HG03039 (cell line): ENCODE results near the gene PTPRD.
"Not testable (repeated sequence)": the region's sequence is repeated elsewhere in the genome, so short reads cannot be mapped to it uniquely, and the experiment has no call there.

Source experiments
- ATAC-seq: cut with Tn5 transposase; IDR thresholded peaks from one replicate; pipeline ENCODE4 v1.9.1; 2021; ENCODE audit warnings: mild to moderate bottlenecking, moderate library complexity; ENCODE audit not compliant: unreplicated experiment

Gene PTPRD

DNA sequence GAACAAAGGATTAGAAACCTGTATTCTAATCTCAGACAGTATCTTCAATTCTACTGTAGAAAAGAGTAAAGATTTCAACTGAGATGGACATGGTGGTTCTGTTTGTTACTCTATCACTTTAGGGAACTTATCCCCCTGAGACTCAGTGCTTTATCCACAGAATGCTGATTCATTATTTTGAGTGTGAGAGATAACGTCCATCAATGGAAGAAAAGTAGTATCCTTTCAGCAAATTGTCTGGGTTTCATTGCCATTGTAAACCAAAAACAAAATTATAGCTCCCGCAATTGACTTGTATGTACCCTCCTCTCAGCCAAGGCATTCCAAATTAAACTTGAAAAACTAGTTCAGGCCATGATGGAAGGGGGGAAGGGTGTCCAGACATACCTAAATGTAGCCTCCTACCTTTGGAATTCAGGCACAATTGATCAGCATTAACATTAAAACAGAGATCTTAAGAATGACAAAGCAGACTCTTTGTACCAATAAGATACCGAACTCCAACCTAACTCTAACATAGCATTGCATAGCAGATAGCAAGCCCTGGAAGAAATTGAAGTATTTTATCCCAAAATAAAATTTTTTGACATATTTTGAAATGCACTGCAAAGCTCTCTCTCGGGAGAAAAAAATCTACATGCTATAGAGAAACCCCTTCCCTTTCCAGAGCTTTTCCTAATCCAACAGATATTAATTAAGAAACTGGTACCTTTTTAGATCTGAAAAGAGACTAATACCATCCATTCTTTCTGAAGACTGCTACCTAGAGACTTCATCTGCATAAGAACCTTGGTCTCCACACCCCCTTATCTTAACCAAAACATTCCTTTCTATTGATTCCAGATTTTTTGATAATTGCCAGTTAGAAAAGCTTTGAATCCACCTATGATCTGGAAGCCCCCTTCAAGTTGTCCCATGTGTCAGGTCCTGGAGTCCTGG lies 1055.7 kb downstream of the PTPRD start:
- no peak for ATAC-seq

DNA sequence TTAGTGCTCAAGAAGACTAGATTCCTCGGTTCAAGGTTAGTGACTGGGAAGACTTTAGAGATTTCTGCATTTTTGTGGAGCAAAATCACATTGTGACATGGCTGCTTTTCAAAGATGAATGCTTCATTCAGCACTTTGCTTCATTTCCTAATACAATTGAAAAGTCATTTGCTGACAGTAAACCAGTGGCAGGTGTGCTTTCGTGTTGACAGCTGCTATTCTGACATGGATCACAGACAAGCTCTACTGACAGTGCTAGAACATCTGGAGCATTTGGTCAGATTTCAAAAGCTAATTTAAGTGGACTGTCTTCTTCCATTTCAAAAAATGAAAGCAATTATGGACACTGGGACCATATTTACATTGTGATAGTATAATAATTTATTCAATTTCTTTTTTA lies 1060.1 kb downstream of the PTPRD start:
- ATAC-seq: no peak

DNA sequence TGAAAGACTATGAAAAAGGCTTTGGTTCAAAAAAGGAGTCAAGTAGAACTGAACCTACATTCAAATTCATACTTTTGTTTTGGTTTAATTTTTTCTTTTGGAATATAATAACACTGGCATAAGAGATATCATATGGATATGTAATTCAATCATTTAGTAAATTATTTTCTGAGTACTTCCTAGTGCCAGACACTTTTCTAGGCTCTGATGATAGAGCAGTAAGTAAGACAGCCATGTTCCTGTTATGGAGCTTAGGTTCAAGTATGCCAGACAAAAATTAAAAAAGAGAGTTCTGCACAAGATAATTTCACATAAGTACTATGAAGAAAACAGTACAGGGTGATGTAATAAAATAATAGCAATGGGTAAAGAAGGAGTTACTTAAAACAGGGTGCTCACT lies 1074.0 kb downstream of the PTPRD start:
- no peak for ATAC-seq

DNA sequence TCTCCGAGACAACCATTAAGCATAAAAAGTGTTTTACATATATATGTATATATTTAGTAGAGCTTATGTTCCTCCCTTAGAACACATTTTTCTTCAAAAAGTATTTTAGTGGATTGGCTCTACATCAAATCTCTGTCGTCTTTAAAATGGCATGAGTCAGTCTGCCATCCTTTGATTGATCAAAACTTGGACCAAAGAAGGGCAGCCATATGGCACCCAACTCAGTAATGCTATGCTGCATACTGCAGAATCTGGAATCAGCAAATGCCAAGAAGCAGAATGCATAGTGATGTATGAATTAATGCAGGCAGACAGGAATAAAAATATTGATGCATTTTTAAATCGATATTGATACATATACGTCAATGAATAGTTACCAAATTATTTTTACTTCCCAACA lies 1074.4 kb downstream of the PTPRD start:
- ATAC-seq: no peak

DNA sequence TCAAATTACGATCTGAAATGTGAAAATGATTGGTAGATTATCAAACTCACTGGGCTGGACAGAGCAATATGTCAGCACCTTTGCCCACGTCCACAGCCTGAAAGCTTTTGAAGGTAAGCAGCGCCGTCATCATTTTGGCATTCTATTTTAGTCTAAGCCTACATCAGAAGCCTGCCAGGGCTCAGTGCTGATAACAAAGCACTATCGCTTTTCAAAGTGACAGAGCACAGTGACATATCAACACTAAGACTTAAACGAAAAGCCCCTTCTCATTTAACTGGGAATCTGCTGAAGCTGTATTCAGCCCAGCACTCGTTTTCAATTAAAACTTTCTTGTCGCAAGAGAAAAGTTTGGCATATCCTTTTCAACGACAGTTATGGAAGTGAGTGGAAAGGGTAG lies 1076.3 kb downstream of the PTPRD start:
- ATAC-seq: no peak

DNA sequence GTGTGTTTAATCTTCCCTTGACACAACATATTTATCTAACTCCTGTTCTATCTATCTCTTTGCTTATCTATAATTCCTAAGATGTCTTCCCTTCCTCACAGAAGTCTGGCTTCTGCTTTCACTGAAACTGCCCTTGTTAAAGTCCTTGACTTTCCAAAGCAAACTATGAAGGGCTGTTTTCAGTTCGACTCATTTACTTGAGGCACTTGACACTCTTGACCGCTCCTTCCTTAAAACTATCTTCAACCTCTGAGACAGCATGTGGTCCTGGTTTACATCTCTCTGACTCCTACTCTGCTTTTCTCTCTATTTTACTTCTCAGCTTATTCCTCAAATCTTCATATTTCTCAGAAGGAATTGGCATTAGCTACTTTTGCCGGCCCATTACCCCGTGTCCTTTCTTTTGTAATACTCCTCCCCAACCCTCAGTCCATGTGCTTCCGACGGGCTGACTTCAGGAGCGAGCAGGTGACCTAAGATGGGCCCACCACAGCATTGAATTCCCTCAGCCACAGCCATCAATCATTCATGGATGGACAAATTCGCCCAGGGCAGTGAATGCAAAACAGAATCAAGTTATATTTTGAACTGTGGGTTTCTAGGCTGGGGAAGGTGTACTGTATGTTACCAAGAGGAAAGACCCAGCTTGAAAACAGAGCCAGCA lies 1089.2 kb downstream of the PTPRD start:
- ATAC-seq: no peak

DNA sequence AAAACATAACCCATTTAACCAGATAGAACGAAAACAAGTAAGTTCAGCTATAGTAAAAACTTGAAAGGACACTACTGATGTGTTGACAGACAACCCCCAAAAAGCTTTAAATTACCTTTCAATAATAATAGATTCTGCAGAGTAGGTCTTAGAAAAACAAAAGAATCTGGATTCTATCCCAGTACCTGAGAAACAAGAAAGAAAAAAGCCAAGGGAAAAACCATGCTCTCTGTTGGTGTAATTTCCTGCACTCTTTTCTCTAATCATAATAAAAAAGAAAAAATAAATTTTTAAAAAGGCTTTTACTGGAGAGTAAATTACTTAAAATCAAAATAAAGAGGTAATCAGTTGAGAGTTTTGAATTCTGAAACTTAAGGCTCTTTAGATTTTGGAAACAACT lies 1090.4 kb downstream of the PTPRD start:
- no peak for ATAC-seq

DNA sequence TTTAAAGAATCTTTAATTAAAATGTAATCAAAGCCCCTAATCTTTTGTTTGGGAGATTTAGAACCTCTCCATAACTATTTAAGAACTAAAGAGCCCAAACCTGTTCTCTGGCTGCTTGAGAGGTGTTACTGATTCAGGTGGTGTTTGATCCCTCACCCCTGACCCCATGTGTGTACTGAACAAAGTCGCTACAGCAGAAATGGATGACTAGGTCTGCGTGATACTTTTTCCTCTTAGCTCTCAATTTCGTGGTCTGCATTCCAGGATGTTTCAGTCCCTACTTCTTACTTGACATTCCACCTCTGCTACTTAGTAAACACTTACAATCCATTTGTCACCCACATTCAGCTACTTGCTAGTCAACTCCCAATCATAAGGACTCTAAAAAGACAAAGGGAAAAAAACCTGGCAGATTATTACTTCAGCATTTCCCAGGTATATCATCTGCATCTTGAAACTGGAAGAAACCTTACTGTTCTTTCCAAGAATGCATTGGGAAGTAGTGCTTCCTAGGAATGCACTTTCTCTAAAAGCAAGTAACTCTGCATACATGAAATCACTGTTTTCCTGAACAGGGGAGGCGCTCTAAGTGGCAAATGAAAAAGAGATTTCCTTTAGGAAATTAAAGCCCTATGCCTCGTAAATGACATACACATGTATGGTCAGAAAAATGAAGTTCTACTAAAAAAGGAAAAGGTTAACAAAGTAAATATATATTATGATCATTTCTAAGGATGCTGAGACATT lies 1091.6 kb downstream of the PTPRD start:
- no peak for ATAC-seq

DNA sequence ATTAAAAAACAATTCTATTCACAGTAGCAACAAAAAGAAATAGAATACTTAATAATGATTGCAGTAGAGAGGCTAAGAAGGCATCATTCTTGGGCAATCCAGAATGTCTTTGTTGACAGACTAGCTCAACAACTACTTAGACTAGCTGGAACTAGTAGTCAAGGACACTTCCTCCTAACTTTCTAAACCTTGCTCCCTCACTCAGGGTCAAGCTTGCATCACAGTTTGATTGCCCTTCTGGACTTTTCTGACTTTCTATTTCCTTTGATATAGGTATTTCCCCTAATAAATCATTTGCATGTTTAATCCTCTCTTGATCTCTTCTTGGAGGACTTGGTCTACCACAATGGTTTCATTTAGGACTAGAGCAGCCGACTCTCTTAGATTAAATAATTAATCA lies 1107.9 kb downstream of the PTPRD start:
- ATAC-seq: no peak

DNA sequence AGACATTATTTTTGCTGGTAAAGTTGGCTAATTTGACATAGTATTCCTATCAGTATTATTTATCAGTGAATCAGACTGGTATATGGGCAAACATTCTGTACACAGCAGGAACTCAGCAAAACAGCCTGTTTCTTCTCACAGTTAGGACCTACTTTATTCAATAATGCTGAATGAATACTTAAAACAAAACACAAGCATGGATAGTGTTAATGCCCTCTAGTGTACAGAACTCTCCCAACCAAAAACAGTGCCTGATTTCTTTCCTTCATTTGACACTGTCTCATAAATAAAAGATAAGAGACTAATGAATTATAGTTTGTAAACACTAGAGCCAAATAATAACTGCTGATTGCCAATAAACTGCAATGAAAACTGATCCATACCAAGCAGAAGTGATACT lies 1113.3 kb downstream of the PTPRD start:
- ATAC-seq: no peak

DNA sequence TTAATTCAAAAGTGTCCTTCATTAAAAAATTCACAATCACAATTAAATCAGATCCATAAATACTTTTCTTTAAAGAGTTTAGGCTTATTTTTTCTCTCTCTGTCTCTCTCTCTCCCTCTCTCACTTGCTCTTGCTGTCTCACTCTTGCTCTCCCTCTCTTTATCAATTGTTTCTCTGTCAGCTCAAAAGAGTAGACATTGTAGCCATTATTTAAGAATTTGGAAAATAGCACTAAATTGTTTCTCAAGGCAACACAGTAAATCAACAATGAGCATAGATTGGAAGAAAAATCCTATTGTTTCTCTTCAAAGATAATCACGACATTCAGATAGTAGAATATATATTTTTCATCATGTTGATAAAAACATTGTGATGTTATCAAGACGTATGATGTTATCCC lies 1114.0 kb downstream of the PTPRD start:
- no peak for ATAC-seq

DNA sequence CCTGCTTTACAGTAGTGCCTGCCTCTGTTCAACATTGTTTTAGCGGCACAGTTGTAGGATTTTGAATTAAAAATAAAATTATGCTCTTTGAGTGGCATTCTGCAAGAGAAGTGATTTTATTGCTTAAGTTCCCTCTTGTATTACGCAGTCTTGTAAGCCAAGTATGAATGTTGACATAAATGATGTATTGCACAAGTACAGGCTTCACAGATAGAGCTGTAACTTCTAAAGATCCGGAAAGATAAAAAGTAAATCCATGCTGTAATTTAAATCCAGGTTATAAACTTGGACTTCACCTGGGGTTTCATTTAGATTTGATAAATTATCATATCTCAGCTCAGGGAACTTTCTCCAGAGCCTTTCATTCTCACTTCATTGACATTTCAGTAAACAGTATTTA lies 1114.7 kb downstream of the PTPRD start:
- ATAC-seq: no peak

DNA sequence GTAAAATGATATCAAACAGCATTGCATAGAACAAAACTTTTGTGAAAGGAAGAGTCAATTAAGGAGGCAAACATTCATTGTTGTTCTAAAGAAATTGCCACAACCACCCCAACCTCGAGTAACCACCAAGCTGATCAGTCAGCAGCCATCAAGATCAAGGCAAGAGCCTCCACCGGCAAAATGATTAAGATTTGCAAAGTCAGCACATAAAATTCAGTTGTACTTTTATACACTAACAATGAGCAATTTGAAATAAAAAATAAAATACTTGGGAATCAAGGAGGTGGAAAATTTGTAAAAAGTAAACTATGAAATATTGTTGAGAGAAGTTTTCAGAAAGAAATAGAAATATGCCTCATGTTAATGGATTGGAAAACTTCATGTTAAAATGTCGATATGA lies 1118.5 kb downstream of the PTPRD start:
- ATAC-seq: no peak

DNA sequence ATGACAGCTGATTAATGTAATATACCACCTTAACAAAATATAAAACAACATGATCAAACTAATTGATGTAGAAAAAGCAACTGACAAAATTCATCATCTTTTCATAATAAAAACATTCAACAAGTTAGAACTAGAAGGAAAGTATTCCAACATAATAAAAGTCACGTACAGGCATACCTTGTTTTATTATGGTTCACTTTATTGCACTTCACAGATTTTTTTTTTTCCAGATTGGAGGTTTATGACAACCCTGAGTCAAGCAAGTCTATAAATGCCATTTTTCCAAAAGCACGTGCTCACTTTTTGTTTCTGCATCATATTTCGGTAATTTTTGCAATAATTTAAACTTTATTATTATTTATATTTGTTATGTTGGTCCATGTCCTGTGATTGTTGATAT lies 1120.3 kb downstream of the PTPRD start:
- no peak for ATAC-seq

DNA sequence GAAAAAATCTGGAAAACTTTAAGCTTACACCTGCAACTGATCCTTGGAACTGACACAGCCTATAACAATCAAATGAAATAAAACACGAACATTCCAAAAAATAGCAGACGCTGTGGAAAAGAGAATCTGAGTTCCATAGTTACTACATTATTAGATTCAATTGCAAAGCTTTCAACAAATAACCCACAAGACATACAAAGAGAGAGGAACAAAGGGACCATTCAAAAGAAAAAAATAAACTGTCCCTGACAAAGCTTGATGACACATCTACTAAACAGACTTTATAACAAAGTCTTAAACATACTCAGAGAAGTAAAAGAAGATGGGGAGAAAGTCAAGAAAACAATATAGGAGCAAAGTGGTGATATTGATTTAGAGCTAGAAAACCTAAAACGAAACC lies 1123.6 kb downstream of the PTPRD start:
- ATAC-seq: no peak

DNA sequence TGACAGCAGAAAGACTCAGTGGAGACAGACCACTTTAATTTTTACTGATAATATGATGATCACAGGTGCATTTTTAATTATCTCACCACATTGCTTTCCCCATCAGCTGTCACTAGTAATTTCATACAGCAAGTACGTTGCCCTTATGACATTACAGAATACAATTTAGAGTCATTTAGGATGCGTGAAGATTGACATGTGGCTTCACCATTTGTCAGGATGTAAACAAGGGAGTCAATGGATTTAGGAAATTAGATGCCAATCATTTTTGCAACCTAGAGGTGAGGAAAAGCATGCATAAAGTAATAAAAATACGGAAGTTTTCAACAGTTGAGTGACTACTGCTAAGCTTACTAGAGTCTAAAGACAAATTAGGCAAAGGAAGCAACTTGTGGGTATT lies 1129.6 kb downstream of the PTPRD start:
- no peak for ATAC-seq

DNA sequence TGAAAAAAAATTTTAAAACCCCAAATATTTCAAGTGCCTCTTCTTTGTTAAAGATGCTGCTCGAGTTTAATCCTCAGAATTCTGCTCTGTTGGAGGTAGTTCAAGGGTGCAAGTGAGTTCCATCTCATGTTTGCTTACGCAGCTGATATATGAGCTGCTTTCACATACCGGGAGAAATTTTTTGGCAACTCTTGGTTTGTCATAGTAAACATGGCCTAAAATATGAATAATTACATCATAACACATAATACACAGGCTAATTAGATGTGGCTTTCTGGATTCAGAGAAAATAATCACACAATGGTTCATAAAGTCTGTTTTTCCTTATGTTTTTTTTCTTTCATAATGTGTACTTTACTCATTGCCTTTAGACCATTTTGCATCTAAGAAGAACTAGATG lies 1134.1 kb downstream of the PTPRD start:
- no peak for ATAC-seq

DNA sequence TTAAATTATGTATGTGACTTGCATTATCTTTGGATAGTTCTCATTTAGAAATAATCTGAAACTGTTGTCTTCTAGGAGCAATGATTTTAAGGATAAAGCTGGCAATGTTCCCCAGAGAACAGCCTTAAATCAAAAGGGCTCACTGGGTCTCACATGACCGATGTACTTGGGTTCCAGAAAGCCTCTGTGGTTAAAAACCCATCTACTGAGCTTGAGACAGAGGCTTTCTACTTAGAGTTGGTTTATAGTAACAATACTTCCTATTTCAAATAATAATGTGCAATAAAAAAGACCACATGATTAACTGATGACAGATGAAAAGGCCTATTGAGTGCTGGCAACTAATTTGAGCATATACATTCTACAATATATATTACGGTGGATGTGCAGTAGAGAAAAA lies 1143.5 kb downstream of the PTPRD start:
- ATAC-seq: no peak

DNA sequence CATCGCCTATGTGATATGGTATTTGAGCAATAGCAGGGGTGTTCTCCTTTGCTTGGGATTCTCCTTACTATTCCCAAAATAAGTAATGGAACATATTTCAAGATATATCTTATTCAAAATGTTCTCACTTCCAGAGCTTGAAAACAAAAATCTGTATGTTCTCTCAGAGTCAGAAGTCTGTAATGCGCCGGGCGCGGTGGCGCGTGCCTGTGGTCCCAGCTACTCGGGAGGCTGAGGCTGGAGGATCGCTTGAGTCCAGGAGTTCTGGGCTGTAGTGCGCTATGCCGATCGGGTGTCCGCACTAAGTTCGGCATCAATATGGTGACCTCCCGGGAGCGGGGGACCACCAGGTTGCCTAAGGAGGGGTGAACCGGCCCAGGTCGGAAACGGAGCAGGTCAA lies 1170.9 kb downstream of the PTPRD start:
- not testable (repeated sequence) for ATAC-seq

DNA sequence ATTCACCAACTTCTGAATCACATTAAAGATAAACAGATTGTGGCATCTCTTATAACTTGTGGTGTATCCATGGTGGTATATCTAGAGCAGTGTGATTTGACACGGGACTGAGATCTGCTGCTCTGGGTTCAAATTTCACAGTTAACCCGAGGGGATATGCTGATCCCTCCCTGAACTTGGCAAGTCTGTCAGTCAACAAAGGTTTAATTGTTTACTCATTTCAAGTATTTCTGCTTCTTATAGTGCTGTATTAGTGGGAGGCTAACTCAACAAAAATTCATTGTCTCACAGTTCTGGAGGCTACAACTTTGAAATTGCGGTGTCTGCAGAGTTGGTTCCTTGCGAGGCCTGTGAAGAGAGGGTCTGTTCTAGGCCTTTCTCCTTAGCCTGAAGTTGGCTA lies 1175.2 kb downstream of the PTPRD start:
- ATAC-seq: no peak

DNA sequence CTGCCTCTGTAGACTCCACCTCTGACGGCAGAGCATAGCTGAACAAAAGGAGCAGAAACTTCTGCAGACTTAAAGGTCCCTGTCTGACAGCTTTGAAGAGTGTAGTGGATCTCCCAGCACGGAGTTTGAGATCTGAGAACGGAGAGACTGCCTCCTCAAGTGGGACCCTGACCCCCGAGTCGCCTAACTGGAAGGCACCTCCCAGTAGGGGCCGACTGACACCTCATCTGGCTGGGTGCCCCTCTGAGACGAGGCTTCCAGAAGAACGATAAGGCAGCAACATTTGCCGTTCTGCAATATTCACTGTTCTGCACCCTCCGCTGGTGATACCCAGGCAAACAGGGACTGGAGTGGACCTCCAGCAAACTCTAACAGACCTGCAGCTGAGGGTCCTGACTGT lies 1186.3 kb downstream of the PTPRD start:
- ATAC-seq: not testable (repeated sequence)

DNA sequence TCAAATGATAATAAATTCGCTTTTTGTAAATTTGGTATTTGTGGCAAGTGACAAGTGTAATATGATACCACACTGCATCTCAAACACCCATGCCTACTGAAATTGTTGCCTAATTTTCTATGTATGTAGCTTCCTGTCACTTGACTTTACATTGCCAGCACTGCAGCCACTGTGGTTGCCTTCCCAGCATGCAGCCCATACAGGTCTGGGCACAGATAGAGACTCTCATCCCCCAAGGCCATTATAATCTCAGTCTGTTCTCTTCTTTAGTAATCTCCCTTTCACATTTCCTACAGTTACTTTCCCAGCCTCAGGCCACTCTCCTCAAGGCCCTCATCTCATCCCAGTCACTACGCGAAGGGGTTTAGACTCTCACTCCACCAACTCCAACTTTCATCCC lies 1200.6 kb downstream of the PTPRD start:
- ATAC-seq: no peak
